ENCODE measurements around the gene RTN4RL1.

- no peak for TF ChIP-seq CTCF (IDR thresholded peaks at IDR 0.05 in 8 of 11, conservative IDR thresholded peaks at IDR 0.05 in 3 of 11)
- no peak for TF ChIP-seq POLR2A (IDR thresholded peaks at IDR 0.05)
Observed at GRCh38 chr17:1947743-1948516, 77.2 kb downstream of the RTN4RL1 start.

Measured in spleen (tissue), 7 donors.